Adrenal gland (tissue), 5 donors: ENCODE data around the gene CMTM8.

ENCODE experiments used
- CTCF ChIP-seq, 6 experiments: fragments of 450-650 bp in 4 of 6; fragments of 200-600 bp in 2 of 6; sonication (generic) in 1 of 6; IDR thresholded peaks; 1 replicate in 5 of 6; 2 replicates in 1 of 6; pipeline versions ENCODE4 v1.5.1 to v1.8.0; 2016 to 2021; ENCODE audit warnings: antibody characterized with exemption in 6 of 6, mild to moderate bottlenecking in 2 of 6, moderate library complexity in 1 of 6
- POLR2A ChIP-seq, 2 donors: fragments of 450-650 bp; IDR thresholded peaks; one replicate each; pipeline ENCODE4 v1.6.1; 2017; ENCODE audit warnings: antibody characterized with exemption in 2 of 2, mild to moderate bottlenecking in 2 of 2, moderate library complexity in 1 of 2
- donor health status: DM: no; HTN: no; CAD: no.

DNA sequence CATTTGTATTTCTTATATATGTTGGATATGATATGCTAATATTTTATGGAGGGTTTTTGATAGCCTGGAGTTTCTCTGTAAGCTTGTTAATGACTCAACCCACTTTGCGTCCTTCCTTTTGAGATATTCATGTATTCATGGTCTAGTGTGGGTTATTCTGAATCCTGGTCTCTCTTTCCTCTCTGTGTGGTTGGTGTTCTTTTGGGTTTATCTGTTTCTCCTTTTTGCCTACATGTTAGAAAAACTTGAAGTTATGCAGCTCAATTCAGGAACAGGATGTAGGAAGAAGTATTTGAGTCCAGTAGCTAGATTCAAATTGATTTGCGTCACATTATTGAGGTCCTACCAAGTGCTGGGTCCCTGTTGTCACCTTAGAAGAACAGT is 181.3 kb downstream of the CMTM8 start:
- TF ChIP-seq POLR2A (IDR thresholded peaks at IDR 0.05) (no peak), CTCF (IDR thresholded peaks at IDR 0.05) (no peak)
